ENCODE data around the gene KCNMB1. TPM values are rescaled to one million over a fixed set of nuclear protein-coding genes. Genes with fewer than 3 reads are reported as not detected.

The KCNMB1 gene
- total RNA-seq, 1 donor from 2014 or later: 1.3 TPM

DNA sequence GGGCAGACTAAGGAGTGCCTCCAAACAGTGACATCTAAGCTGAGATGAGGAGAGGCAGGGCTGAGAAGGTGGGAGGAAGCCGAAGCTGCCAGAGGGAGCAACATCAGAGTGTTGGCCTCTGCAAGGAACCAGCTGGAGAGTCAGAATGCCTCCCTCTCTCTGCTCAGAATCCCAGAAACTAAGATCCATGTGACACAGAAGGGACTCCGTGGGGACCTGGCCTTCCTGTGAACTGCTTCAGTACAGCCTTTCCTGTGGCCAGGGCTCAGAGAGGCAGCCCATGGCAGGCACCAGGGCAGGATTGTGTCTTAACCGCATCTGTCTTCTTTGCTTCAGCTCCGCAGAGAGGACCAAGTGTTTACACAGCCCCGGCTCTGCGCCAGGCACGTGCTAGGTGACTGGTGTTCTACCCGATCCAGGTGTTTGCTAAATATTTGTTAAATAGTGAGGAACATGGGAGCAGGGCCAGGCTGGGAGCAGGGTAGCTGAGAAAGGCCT is 33.5 kb downstream of the KCNMB1 start:
- no peaks in the 10 kb centered on the region for H3K9me3 ChIP-seq (replicated peaks)
- peaks cover 66% of the 10 kb centered on the region for H3K27me3 ChIP-seq (ENCODE audit: low read depth)
- no peak overlapping the region for H3K27ac ChIP-seq (replicated peaks)
- TF ChIP-seq, protein P1, sequence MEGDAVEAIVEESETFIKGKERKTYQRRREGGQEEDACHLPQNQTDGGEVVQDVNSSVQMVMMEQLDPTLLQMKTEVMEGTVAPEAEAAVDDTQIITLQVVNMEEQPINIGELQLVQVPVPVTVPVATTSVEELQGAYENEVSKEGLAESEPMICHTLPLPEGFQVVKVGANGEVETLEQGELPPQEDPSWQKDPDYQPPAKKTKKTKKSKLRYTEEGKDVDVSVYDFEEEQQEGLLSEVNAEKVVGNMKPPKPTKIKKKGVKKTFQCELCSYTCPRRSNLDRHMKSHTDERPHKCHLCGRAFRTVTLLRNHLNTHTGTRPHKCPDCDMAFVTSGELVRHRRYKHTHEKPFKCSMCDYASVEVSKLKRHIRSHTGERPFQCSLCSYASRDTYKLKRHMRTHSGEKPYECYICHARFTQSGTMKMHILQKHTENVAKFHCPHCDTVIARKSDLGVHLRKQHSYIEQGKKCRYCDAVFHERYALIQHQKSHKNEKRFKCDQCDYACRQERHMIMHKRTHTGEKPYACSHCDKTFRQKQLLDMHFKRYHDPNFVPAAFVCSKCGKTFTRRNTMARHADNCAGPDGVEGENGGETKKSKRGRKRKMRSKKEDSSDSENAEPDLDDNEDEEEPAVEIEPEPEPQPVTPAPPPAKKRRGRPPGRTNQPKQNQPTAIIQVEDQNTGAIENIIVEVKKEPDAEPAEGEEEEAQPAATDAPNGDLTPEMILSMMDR (IDR thresholded peaks at IDR 0.05; ENCODE audit: borderline replicate concordance): no peak
- no peak overlapping the region for H3K4me3 ChIP-seq
- H3K4me1 ChIP-seq: peaks cover 57% of the 10 kb centered on the region
- peak; percentile 44 for DNase-seq
- intact Hi-C loops (cut with micrococcal nuclease): no loop called here
- H3K36me3 ChIP-seq: no peaks in the 10 kb centered on the region

DNA sequence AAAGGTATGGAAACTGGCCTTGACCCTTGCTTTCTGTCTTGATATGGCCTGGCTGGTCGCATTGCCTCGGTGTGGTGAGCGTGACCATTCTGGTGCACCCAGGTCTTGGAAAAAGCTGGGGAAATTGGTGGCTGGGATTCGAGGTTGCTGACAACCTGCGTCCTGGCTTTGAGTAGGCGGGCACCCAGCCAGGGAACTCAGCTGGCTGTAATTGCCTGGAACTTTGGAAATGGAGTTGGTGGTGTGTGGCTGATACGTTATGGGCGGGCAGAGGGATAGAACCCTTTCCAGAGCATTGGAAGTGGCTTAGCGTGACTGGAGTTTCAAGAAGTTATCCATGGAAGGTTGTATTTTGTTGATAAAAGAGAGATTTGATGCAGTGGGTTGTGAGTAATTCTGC is 35.2 kb downstream of the KCNMB1 start:
- intact Hi-C loops (cut with micrococcal nuclease): no loop called here
- peak overlapping the region; percentile 41 for H3K4me3 ChIP-seq
- no peaks in the 10 kb centered on the region for H3K36me3 ChIP-seq
- no peak overlapping the region for H3K27ac ChIP-seq (replicated peaks)
- TF ChIP-seq, protein P1 (IDR thresholded peaks at IDR 0.05; ENCODE audit: borderline replicate concordance): no peak
- H3K27me3 ChIP-seq (ENCODE audit: low read depth): peaks cover 83% of the 10 kb centered on the region
- peaks cover 40% of the 10 kb centered on the region for H3K4me1 ChIP-seq
- DNase-seq: peak; percentile 49
- H3K9me3 ChIP-seq (replicated peaks): no peaks in the 10 kb centered on the region

DNA sequence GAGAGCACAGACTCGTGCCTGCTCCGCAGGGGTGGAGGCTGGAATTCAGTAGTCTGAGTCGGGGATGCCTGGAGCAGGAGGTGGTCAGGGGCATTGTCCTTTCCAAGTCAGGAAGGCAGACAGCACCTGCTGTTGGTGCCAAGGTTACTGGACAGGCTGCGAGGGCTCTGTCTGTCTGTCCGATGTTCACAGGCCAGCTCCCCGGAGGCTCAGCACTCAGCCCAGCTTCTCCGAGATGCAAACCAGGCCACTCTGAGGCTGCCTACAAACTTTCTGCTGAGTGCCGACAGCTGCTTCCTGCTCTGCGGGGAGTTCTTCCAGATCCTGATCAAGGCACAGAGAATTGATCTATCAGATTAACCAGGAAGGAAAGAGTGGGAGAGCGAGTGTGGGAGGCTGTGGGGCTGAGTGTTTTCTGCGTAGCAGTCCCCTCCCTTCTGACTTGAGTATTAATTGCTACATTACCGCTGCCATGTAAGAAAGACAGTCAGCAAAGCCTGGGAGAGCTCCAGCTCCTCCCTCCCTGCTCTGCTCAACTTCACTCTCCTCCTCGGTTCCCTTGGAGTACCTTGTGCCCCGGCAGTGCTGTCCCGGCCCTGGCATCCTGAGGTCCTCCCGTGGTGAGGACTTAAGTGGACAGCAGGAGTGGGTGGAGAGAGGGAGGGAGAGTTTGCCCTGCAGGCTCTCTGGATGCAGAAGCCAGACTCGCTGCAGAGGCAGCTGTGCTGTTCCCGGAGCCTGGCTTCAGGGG is 36.0 kb downstream of the KCNMB1 start:
- intact Hi-C loops (cut with micrococcal nuclease): no loop called here
- peaks cover 33% of the 10 kb centered on the region for H3K4me1 ChIP-seq

DNA sequence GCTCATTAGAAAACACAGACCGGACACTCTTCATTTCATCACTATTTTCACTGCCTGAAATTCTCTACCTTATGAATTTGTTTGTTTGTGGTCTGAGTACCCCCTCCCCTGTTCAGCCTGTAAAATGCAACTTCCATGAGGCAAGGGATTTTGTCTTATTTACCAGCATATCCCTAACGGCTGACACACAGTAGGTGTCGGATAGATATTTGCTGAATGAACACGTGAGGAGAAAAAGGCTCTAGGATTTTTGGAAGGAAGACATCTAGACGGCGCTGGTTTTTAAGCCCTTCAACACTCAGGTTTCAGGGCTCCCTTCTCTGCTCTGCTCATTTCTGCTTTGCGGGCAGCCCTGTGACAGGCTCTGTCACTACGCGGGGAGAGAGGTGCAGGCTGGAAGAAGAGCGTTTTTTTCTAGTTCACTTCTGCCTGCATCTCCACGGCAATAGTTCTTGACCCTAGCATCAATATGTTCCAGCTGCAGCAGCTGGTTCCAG is 41.0 kb downstream of the KCNMB1 start:
- Histone ChIP-seq H3K4me3 (no peak overlapping the region), H3K27ac (replicated peaks) (no peak overlapping the region), H3K9me3 (replicated peaks) (peaks cover 5% of the 10 kb centered on the region), H3K4me1 (peaks cover 6% of the 10 kb centered on the region), H3K36me3 (no peaks in the 10 kb centered on the region), H3K27me3 (ENCODE audit: low read depth) (peaks cover 59% of the 10 kb centered on the region)
- DNase-seq: no peak
- TF ChIP-seq, protein P1 (IDR thresholded peaks at IDR 0.05; ENCODE audit: borderline replicate concordance): peak; percentile 52
- intact Hi-C loops (cut with micrococcal nuclease): loop anchor here (5.0 kb wide), 1 partner anchor 81 kb away; no protein-coding TSS in a partner anchor

More for the DNA sequence above, 36.0 kb downstream of the KCNMB1 start:
- H3K4me3 ChIP-seq: peak overlapping the region; percentile 41
- no peaks in the 10 kb centered on the region for H3K9me3 ChIP-seq (replicated peaks)
- H3K27me3 ChIP-seq (ENCODE audit: low read depth): peaks cover 90% of the 10 kb centered on the region
- H3K27ac ChIP-seq (replicated peaks): no peak overlapping the region
- TF ChIP-seq, protein P1 (IDR thresholded peaks at IDR 0.05; ENCODE audit: borderline replicate concordance): no peak
- no peaks in the 10 kb centered on the region for H3K36me3 ChIP-seq
- DNase-seq: no peak

DNA sequence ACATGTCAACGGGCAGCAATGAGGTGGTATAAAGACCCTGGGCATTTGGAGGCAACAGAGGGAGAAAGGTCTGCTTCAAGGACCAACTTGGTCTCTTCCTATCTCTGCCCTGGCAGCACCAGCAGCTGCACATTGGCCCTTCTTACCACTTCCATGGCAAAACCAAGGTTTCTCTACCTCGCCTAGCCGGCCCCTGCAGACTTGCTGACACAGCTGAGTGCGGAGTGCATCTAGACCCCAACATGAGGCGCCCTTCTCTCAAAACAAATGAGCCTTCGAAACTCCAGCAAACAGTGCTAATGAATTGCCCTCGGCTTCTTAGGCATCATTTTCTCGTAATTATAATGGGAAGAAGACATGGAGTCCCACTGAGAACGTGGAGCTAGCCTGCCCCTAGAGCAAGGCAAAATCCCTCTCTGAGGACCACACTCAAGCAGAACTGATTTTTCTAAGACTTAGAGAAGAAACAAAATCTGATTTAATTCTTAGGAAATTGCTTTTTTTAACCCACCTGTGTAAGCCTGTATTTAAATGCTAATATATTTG is 42.1 kb downstream of the KCNMB1 start:
- Histone ChIP-seq H3K4me3 (no peak overlapping the region), H3K27ac (replicated peaks) (no peak overlapping the region), H3K9me3 (replicated peaks) (peaks cover 5% of the 10 kb centered on the region), H3K4me1 (no peaks in the 10 kb centered on the region), H3K27me3 (ENCODE audit: low read depth) (peaks cover 48% of the 10 kb centered on the region), H3K36me3 (no peaks in the 10 kb centered on the region)
- intact Hi-C loops (cut with micrococcal nuclease): loop anchor here (5.0 kb wide), 1 partner anchor 80 kb away; no protein-coding TSS in a partner anchor
- no peak for DNase-seq
- TF ChIP-seq, protein P1 (IDR thresholded peaks at IDR 0.05; ENCODE audit: borderline replicate concordance): no peak
